ENCODE results near the gene GALNT9.
A peak's percentile ranks its signal among the peaks of the same experiment; 100 is the strongest.

GALNT9 gene

GRCh38 chr12:132344181-132344580, 14.8 kb upstream of the GALNT9 start:
- no peak for DNase-seq (ENCODE audit: low spot score)

- DNase-seq (ENCODE audit: low spot score), result no peak
Observed at GRCh38 chr12:132343294-132344004, 14.1 kb upstream of the GALNT9 start.

GRCh38 chr12:132342251-132343227, 13.2 kb upstream of the GALNT9 start:
- no peak for DNase-seq (ENCODE audit: low spot score)

GRCh38 chr12:132341318-132342050, 12.1 kb upstream of the GALNT9 start:
- DNase-seq (ENCODE audit: low spot score), result no peak

- no peak for DNase-seq (ENCODE audit: low spot score)
Observed at GRCh38 chr12:132340266-132341035, 11.1 kb upstream of the GALNT9 start.

GRCh38 chr12:132339856-132340255, 10.5 kb upstream of the GALNT9 start:
- no peak for DNase-seq (ENCODE audit: low spot score)

GRCh38 chr12:132338781-132339180, 9.4 kb upstream of the GALNT9 start:
- no peak for DNase-seq (ENCODE audit: low spot score)

- DNase-seq (ENCODE audit: low spot score), result no peak
Observed at GRCh38 chr12:132338311-132338710, 8.9 kb upstream of the GALNT9 start.

- DNase-seq (ENCODE audit: low spot score), result no peak
Observed at GRCh38 chr12:132337557-132337956, 8.2 kb upstream of the GALNT9 start.

- DNase-seq (ENCODE audit: low spot score), result no peak
Observed at GRCh38 chr12:132336451-132337413, 7.3 kb upstream of the GALNT9 start.

GRCh38 chr12:132335179-132335756, 5.9 kb upstream of the GALNT9 start:
- no peak for DNase-seq (ENCODE audit: low spot score)

GRCh38 chr12:132333766-132334165, 4.4 kb upstream of the GALNT9 start:
- DNase-seq (ENCODE audit: low spot score), result no peak

- no peak for DNase-seq (ENCODE audit: low spot score)
Observed at GRCh38 chr12:132333273-132333672, 3.9 kb upstream of the GALNT9 start.

GRCh38 chr12:132330549-132330881, 1.1 kb upstream of the GALNT9 start:
- no peak for DNase-seq (ENCODE audit: low spot score)

- no peak for DNase-seq (ENCODE audit: low spot score)
Observed at GRCh38 chr12:132329720-132330548, 545 bp upstream of the GALNT9 start.

GRCh38 chr12:132328282-132329029, 933 bp downstream of the GALNT9 start:
- no peak for DNase-seq (ENCODE audit: low spot score)

- peak; percentile 92 for DNase-seq (ENCODE audit: low spot score)
Observed at GRCh38 chr12:132327336-132328171, 1.8 kb downstream of the GALNT9 start.

GRCh38 chr12:132326646-132327045, 2.7 kb downstream of the GALNT9 start:
- no peak for DNase-seq (ENCODE audit: low spot score)
